COR-L47 (cell line): ENCODE measurements around the gene KCNJ5.

Experiments used
- DNase-seq: peaks from one replicate; lab custom pipeline; 2025; lab: John Stamatoyannopoulos, UW

KCNJ5 gene

DNA sequence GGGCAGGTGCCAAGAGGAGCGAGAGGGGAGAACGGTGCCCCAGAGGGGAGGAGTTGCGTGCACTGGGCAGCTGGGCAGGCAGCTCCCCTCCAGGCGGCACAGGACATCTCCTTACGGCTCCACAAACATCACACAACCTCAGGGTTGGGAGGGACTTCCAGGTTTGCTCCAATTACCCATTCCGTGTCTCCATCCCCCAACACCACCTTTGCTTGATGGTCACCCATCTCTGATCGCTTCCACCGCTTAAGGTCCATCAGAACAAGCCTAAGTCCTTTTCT, 66.0 kb downstream of the KCNJ5 start:
- no peak for DNase-seq

DNA sequence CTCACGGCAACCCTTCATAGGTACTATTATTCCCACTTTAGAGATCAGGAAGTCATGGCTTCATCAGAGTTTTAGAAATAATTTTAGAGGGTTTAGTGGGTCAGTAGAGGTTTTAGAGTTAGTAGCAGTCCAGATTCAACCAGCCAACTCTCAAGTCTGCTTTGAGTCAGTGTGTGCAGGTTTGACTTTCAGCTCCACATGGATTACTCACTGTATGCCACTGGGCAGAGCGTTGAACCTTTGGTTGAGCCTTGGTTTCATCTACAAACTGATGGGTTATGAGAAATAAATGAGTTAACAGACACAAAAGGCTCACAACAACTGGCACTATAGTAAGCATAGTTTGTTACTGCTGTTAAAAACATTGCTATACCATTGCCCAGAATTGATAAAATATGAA, 70.5 kb downstream of the KCNJ5 start:
- no peak for DNase-seq

DNA sequence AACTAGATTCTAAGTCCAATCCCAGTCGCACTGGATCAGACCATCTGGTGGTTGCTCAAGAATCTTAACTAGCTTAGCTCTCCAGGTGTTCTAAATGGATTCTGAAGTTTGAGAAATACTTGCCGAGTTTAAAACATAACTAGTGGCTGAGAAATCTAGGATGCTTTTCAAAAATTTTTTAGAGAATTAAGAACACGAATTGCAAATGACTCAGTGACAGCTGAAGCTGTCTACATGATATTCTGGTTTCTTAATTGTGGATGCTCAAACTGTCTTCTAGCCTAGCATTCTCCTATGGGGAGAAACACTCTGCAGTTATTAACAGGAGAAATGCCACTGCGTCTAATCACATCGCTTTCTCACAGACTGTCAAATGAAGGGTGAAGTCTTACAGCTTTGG, 71.7 kb downstream of the KCNJ5 start:
- no peak for DNase-seq

DNA sequence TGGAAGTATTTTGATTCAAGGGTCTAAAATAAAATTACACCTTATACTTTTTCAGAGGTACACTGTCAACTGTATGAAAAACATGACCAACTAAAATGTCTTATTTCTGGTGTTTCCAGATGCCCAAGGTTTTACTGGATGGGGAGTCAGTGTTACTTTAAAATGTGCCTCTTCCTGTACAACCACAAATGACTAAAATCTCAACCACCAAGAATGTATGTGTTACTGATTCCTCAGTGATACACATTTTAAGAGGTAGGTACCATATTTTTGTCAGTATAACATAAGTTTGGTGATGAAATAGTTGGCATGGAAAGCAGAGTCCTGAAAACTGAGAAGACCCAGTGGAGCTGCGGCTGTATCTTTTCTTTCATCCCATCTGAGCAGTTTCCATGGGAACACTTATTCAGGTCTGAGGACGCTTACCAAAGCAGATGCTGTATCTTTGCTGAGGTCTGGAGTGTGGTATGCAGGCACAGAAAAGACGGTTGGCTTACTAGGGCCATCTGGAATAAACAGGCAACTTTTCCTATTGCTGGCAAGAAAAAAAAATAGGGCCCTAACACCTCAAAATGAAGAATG, 72.7 kb downstream of the KCNJ5 start:
- DNase-seq, result no peak

DNA sequence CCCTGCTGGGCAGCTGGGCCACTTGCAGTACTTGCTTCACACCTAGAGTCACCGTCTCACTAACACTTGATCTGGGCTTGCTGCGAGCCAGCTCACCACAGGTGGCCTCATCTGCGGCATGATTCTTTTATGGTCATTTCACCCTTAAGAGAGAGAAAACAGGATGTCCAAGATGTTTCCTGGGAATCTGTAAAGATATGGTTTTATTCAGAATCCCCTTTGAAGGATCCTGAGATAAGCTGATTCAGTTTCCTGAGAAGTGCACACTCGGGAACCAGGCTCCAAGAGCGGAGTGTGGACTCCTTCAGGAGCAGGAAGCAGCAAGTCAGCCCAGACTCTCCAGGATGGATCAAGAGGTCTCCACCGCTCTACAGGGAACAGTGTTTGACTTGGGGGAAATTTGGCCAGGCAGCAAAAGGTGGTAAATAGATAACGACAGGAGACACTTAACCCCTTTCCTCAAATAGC, 73.3 kb downstream of the KCNJ5 start:
- no peak for DNase-seq

DNA sequence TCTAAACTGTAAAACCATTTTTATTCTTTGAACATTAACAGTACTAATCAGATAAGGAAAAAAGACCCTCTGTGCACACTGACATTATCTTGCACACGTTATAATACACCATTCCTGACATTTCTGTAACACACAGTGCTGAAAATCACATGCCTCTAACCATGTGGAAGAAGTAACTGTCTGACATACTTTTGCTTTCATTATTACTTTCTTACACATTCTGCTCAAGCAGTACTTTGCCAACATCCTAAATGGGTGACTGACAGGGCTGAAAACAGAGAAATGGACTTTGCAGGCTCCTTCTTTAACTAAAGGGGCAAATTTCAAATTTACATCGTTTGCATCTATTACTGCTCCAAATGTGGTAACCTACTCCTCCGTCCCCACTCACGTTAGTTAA, 74.3 kb downstream of the KCNJ5 start:
- no peak for DNase-seq

DNA sequence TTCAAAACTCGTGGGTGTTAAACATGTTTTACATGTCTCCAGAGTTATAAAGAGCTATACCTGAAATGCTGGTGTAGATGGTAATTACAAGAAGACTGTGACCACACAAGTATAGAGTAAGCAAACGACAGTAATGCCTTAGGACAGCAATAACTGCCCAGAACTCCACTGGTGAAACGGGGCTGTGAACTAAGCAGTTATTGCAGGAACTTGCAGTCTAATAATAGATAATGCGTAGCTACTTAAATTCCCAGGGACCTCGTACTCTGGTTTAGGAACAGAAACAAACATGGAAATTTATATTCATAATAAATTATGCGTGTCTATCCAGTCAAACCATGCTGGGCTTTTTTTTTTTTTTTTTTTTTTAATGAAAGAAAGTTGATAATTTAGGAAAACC, 76.4 kb downstream of the KCNJ5 start:
- no peak for DNase-seq

DNA sequence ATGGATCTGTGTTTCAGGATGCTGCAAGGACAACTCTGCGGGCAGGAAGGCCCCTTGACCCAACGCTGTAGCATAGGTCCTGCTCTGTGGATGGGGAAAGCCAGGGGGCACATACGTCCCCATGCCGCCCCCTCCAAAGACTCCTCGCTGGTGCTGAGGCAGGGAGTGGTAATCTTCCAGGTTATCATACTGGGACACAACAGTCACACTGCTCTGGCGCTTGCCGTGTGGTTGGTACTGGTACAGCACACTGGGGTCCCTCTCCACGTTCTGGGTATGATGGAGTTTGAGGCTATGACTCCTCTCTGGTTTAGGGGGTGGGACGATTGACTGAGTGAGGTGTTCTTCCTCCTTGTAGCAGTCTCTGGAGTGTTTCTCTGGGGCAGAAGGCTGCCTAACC, 77.8 kb downstream of the KCNJ5 start:
- DNase-seq, result no peak
